Kidney tubule cell (primary cell): ENCODE measurements around the gene KCNK13.
"Not testable (repeated sequence)": the region's sequence is repeated elsewhere in the genome, so short reads cannot be mapped to it uniquely, and the experiment has no call there.

Experiments used
- DNase-seq: peaks from one replicate; pipeline ENCODE4 v3.0.0-alpha.2; 2018; ENCODE audit warnings: low spot score

Gene KCNK13

DNA sequence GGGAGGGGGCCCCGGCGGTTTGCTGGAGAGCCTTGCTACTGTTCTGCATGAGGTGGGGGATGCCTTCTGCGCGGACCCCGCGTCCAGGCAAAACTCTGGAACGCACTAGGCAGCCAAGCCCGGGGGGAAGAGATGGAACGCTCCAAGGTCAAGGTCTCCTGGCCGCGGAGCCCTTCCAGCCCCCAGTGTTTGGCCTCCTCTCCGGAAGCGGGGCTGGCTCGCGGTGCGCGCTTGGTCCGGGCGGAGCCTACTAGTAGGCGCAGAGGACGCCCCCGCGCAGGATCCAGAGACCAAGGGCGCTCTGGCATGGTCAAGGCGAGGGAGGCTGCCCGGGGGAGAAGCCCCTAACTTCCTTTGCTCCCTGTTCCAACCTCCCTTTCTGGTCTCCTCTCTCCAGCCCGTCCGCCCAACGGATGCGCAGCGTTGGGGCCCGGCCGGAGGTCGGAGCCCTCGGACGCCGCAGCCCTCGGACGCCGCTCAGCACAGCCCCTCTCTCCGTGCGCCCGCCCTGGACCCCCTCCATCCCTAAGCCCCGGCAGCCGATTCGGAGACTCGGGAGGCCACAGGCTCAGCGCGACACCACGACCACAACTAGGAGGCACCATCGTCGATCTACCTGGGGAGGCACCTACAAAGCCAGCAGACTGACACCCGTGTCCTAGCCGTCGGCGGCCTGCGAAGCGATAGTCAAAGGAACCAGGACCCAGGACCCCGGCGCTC, 669 bp upstream of the KCNK13 start:
- DNase-seq: no peak

DNA sequence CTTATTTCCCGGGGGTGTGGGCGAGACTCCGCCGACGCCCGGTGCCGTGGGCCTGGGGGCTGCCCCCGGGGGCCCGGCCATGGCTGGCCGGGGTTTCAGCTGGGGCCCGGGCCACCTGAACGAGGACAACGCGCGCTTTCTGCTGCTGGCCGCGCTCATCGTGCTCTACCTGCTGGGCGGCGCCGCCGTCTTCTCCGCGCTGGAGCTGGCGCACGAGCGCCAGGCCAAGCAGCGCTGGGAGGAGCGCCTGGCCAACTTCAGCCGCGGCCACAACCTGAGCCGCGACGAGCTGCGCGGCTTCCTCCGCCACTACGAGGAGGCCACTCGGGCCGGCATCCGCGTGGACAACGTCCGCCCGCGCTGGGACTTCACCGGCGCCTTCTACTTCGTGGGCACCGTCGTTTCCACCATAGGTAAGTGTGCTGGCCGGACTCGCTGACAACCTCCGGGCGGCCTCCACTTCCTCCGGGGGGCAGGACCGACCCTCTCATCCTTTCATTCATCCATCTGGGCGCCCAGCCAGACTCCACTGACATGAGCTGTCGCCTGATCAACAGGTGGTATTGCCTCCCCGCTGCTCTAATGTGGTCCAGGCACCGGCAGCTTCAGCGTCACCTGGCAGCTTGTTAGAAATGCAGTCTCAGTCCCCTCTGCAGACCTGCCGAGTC, 467 bp downstream of the KCNK13 start:
- peak; percentile 33 for DNase-seq

DNA sequence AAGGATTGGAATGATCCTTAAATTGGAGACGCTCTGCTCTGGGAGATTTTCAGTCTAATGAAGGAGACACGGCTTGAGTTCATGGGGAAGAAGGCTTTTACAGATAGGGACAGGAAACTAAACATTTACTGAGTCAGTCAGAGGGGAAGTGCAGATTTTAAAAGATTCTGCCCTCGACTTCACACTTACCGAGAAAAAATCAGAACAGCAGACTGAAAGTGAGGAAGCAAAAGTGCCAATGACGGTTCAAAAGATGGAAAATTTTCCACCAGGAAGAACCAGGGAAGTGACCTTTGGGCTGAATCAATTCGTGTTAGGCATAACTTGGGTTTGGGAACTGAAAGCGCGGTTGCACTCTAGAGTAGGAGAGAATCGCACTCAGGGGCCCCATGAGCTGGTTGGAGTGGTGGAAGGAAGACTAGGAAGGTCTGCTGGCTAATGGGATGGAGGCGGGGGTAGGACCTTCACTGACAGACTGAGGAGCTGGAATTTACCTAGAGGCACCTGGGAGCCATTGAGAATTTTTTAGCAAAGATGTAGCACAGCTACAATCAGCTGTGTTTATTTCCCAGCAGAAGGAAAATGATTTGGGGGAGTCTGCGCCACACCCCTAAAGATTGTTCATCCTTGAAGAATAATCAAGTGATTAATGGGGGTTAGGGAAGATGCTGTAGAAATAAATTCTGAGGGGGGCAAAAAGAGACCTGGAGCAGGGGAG, 1.2 kb downstream of the KCNK13 start:
- no peak for DNase-seq

DNA sequence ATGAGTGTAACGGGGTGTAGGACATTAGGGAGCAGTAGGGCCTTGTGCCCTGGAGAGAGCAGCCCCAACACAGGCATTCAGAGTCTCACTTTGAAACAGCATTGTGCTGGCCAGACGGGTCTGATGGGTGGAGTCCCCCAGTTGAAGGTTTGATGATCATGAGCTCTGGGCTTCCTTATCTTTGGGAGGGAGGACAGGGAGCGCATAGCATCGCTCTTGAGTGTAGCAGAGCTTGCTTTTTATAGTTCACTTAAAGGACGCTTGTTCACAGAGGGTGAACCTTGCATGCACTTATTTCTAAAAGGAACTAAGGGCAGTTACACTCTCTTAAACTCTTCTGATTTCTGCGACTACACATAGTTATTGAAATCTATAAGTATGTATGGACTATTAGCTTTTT, 10.6 kb downstream of the KCNK13 start:
- DNase-seq: no peak

DNA sequence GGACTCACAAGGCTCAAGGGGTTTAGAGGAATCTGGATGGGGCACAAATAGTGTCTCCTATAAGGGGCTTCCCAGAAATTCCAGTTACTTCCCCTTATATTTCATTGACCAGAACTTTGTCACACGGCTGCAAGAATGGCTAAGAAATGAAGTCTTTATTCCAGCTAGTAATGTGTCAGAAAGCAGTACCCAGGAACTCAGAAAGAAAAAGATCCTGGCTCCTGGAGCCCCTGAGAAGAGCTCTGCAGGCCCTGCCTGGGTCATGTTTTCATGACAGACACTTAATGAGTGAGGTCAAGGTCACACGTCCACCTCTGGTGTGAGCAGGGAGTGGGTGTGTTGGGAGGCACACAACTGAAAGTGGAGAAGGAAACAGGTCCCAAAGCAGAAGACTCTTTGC, 17.8 kb downstream of the KCNK13 start:
- no peak for DNase-seq

DNA sequence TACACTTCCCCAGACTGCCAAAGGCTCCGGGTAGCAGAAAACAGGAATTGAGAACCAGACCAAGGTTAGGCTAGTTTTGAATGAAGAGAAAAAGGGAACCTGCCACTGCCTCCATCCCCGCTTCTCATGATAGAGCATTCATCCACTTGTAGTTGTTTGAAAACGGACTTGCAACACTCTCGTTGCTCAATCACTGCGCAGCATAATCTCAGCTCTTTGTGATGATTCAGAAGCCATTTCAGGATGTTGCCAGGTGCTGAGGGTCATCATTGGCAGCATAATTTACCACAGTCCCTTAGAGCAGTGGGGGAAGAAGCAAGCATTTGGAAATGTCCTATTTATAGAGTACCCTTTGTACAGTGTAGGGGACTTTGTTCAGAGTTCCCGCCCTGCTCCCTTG, 25.6 kb downstream of the KCNK13 start:
- DNase-seq: peak; percentile 54

DNA sequence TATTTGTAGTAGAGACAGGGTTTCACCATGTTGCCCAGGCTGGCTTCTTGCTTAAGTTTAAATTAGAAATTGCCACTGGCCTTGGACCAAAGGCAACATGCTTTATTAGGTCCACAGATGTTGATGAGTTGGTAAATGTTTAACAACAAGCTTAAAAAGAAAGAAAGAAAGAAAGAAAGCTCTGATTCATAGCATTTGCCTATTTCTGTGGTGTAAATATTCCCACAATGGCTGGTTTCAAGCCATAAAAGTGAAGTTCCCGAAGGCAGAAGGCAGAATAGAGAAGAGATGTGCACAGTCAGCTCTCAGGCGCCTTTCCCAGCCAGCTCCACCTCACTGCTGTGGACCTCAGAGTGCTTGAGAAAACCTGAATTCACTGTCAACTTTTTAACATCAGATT, 26.4 kb downstream of the KCNK13 start:
- DNase-seq: no peak

DNA sequence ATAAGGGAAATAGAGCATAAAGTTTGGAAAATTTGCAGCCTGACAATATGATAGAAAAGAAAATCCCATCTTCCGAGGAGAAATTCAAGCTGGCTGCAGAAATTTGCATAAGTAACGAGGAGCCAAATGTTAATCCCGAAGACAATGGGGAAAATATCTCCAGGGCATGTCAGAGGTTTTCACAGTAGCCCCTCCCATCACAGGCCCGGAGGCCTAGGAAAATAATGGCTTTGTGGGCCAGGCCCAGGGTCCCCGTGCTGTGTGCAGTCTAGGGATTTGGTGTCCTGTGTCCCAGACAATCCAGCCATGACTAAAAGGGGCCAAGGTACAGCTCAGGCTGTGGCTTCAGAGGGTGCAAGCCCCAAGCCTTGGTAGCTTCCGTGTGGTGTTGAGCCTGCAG, 27.7 kb downstream of the KCNK13 start:
- not testable (repeated sequence) for DNase-seq

DNA sequence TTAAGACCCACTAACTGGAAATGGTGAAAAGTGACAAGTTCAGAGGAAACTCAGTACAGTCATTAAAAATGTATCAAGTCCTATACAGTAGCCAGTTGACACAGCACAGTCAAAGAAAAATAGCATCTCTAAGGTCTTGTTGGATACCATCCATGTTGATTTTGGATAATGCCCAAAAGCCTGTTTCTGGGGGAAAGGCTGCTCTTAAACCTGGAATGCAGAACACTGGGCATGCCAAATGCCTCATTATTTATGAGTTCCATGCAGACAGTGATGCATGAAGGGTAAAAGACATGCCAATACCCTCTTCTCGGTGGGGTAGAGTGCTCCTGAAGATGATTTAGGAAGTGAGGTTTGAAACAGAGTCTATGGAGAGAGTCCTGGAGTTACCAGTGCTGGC, 29.6 kb downstream of the KCNK13 start:
- DNase-seq: peak; percentile 88

DNA sequence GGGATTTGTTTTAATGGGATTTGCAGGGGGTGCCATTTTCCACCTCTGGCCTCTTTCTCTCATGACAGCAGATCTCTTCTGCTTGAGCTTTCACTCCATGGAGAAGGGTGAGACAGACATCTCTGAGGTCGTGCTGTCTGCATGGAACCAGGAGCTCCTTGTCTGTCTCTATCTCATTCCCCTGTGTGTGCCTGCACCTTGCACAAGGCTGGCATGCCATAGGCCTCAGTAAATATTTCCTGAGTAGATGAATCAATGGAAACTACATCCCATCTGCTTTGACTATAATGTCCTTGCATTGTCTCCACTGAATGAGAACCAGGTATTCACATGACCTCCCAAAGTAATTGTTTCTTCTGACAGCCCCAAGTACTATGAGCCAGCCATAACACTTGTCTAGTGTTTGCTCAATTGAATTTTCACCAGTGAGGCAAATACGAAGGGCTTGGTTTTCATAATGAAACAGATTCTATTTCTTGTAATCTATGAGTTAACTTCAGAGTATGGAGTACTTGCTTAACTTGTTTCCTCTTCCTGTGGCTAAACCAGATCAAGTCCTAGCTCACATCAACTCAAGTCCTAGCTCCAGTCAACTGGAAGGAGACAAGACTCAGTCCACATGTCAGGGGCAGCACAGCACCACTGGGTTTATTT, 32.3 kb downstream of the KCNK13 start:
- DNase-seq: peak; percentile 84

DNA sequence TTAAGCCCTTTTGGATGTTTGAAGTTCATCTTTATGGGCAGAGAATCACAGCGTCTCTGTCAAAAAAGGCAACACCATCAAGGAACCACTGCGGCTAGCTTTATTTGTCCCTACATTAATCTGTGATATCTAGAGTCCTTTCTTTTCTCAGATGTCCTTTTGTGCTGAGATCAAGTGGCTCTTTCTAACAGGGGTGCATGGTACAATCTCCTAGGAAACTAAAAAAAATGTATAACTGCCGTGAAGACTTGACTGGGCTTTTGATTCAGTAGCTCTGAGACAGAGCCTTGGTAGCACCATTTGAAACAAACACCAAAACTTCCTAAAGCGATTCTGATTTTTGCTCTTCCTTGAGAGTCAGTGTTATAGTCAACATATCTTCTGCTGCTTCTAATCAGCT, 33.3 kb downstream of the KCNK13 start:
- DNase-seq: no peak

DNA sequence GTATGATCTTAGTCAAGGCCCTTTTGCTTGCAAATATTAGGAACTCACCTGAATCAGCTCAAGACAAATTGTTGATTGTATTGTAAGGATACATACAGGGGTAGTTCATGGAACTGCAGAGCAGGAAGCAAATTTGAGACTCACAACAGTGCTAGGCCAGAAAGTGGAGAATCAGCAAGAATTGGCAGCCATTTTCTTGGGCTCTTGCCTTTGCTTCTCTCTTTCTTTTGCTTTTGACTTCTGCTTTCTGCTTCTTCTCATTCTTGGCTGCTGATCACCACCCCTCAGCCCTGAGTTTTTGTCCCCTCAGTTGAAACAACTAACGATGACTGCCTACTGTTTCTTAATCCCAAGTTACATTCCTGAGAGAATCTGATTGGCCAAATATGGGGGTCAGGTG, 34.8 kb downstream of the KCNK13 start:
- DNase-seq: no peak

DNA sequence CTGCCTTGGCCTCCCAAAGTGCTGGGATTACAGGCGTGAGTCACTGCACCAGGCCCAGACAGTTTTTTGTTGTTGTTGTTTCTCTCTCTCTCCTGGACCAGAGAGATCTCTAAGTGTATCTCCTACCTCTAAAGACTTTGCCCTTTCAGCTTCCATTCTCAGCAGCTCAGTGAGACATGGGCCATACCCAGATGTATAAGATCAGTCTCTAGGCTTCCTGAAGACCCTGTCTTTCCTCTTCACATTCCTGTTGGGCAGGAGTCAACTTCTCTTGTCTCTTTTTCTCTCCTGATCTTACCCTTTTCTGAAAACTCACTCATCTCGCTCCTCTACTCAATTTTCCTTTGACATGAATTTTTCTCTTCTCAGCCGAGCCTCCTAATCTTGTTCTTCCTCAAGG, 42.0 kb downstream of the KCNK13 start:
- DNase-seq: no peak

DNA sequence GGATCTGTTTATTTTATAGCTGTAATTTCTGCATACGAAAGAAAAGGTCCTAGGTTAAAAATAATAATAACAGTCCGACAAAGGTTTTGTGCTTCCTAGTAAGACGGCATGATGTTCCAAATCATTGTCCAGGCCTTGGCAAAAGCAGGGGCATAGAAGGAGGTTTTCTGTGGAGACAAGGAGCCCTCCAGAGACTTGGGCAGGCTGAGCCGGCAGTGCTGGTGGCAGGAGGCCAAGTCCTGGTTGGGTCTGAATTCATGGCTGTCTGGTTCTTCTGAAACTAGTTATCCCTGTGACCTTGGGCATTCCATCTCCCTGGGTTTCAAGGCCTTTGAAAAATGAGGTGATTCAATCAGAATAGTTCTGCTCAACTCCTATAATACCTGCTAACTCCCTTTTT, 44.0 kb downstream of the KCNK13 start:
- no peak for DNase-seq

DNA sequence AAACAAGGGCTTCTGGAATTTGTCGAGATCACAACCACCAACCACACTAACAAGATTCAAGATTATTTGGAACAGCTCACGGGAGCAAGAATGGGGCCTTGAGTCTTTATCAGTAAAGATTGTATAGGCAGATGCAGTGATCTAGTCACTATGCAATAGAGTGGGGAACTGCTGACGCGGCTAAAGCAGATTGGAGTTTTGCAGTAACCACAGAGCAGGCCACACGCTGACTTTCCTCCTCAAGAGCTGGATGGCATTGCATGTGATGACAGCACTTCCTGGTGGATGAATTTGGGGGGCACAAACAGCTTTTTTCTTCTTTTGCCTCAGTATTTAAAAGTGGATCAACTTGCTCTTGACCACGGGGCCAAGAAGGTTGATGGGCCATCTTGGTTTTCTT, 46.0 kb downstream of the KCNK13 start:
- DNase-seq: no peak

DNA sequence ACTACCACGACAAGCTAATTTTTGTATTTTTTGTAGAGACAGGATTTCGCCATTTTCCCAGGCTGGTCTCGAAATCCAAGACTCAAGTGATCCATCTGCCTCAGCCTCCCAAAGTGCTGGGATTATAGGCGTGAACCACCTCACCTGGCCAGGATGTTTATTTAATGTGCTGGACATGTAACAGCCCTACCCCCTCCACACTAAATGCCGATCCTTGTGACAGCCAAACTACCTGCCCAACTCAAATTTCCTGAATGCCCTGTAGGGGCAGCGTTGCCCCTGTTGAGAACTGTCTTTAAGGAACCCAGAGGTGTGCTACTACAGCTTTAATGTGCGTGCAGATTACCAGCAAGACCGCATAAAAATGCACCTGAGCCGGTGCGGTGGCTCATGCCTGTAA, 48.1 kb downstream of the KCNK13 start:
- peak; percentile 36 for DNase-seq

DNA sequence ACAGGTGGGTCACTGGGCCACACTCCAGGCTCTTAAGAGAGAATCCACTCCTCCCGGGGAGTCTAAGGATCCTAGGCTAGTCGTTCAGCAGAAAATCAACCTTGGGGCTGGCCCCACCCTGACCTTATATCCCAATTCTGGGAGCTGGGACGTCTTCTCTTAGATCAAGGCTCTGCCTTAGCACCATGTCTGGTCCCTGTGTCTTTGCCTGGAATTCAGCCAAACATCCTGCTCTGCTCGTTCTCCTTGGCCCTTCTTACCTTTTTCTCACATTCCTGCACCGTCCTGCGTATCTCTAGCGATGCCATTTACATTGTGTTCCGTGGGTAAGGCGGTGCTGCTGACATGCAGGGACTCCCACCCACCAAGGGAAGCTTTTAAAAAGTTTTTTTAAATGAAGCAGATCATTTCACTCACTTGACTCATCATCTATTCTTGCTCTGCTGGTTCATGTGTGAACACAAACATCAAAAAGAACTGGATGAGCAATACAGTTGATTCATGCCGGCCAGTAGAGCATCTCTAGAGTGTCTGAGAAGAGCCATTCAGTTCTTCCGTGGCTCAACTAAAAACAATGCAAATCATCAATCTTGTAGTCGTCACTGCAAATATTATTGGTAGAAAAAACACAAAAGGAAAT, 50.2 kb downstream of the KCNK13 start:
- peak; percentile 86 for DNase-seq

DNA sequence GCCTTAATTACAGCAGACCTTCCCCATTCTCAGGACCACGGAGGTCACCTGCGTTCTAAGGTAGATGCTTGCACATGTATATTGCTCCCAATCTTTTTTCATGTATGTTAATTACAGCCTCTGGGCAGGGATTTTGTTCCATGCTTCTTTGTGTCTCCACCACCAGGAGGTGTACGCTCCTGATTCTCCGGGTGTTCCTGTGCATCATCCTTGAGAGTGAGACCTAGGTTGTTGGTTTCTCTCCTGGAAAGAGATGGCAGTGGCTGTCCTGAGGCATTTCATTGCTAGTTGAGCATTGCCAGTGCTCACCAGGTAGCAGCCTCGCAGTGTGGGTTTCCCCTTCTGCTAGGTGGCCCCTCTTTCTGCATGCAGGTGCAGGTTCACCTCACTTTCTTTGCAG, 52.8 kb downstream of the KCNK13 start:
- no peak for DNase-seq

DNA sequence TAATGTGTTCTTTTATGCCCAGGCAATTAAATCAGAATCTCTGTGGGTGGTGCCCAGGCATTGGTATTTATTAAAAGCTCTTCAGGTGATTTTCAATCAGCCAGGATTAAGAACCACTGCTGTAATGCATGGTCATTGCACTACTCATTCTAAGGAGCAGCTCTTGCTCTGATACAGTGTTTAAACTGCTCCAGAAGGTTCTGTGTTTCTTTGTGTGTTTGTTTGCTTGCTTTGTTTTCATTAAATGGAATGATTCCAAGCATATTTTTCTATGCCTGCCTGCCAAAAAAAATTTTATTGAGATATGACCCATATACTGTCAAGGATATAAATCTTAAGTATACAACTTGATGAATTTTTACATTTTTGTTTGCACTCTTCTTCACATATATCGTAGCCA, 54.0 kb downstream of the KCNK13 start:
- no peak for DNase-seq

DNA sequence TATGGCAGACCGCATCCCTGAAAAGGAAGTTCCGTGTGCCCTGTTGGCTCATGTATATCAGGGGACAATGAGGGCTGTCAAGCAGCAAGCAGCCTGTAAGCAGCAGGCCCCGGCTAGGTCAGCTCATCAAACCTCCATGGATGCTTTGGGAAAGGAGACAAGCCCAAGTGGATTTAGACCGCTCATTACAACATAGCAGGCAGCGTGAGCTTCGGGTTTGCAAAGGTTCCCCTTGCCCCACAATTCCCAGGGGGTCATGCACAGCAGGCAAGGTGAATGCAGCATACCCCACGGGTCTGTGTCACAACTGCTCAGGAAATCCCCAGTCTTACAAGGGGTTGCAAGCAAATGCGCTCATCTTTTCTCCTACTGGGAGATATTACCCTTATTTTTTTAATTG, 54.6 kb downstream of the KCNK13 start:
- DNase-seq: no peak

DNA sequence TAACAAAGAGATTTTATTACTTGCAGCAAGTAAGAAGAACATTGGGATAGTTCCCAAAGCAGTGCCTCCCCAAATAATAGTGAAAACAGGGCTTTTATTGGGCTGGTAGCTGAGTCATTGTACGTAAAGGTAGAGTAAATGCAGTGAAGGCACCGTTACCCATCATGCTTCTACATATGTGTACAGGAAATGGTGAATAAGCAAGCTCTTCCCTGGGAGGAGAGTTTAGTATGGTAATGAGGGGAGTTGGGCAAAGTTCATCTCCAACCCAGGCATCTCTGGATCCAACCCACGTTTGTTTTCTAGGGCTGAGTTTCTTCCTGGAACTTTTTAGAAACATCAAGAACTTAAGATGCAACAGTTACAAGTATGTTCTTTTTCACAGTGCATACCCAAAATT, 56.2 kb downstream of the KCNK13 start:
- no peak for DNase-seq

DNA sequence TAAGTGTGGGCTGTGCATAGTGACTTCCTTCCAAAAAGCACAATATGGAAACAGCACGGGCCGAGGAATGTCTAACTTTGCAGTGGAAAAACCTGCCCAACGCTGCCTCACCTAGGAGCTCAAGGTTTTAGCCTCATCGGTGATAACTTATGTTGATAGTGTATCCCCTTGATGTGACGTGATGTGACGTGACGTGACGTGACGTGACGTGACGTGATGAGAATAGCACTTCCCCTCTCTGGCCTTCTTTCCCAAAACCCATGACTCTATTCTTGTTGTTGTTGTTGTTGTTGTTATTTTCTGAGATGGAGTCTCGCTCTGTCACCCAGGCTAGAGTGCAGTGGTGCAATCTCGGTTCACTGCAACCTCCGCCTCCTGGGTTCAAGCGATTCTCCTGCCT, 64.5 kb downstream of the KCNK13 start:
- DNase-seq: no peak
